ENCODE data around the gene GRHL1. TPM values are rescaled to one million over a fixed set of nuclear protein-coding genes. Genes with fewer than 3 reads are reported as not detected.
"Not testable (repeated sequence)": the region's sequence is repeated elsewhere in the genome, so short reads cannot be mapped to it uniquely, and the experiment has no call there.

GRHL1 gene
- total RNA-seq, 2 donors from 2014 or later, result 0.41 to 9.5 TPM

DNA sequence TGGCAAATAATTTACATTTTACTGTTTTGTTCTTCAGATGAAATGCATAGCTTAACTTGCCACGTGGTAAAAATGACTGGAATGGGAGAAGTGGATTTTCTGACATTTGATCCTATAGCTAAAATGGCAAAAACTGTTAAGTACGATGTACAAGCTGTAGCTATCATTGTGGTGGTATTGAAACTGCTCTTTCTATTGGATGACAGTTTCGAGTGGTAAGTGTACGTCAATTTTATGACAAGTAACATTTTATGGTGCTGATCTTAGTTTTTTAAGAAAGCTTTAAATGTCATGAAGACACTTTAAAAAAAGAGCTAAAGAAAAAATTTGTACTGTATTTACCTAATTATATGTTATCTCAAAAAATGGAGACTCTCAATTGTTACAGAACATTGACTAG lies 40.8 kb upstream of the GRHL1 start:
- Histone ChIP-seq H3K4me1 (ENCODE audit: control insufficient read depth in 1 of 2, low read depth in 2 of 2) (no peaks in the 10 kb centered on the region), H3K9me3 (no peaks in the 10 kb centered on the region), H3K27me3 (replicated peaks; ENCODE audit: insufficient read depth) (no peaks in the 10 kb centered on the region), H3K4me3 (no peak overlapping the region), H3K36me3 (no peaks in the 10 kb centered on the region), H3K27ac (no peak overlapping the region)
- DNase-seq (ENCODE audit: low spot score) (no peak), ATAC-seq (ENCODE audit: insufficient number of reproducible peaks, low FRiP score, low read depth) (no peak)
- no peak for TF ChIP-seq CTCF (IDR thresholded peaks at IDR 0.05)

- TF ChIP-seq CTCF (IDR thresholded peaks at IDR 0.05), result no peak
- no peaks in the 10 kb centered on the region for H3K9me3 ChIP-seq
Observed at GRCh38 chr2:9912468-9912867, 39.0 kb upstream of the GRHL1 start.

DNA sequence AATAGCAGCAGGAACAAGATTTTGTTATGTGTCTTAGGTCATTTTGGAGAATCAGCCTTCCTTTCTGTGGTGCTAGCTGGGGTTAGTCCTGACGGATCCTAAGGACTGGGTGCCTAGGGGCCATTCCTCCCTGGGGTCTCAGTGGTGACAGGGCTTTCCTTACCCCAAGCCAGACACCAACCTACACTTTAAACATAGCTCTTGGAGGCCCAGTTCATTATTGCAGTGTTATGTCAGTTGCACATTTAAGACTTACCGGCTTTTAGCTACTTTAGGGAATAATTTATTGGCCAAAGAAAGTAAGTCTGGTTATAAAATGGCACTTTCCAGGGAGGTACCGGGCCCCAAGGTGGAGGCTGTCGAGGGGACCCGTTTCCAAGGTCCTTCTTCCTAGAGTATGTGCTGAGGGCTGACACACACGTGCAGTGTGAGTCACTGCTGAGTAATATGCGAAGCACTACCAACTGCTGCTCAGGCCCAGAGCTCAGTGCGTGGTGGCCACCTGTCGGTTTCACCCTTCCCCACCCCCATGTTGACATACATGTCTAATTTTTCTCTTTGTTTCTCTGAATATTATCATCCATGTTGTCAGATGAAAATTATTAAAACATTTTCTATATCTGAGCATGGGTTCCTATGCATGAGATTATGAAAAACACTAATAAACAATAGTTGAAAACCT lies 37.0 kb upstream of the GRHL1 start:
- H3K36me3 ChIP-seq, result no peaks in the 10 kb centered on the region
- H3K27me3 ChIP-seq (replicated peaks; ENCODE audit: insufficient read depth), result no peaks in the 10 kb centered on the region
- TF ChIP-seq CTCF (IDR thresholded peaks at IDR 0.05), result no peak
- no peaks in the 10 kb centered on the region for H3K4me1 ChIP-seq (ENCODE audit: control insufficient read depth in 1 of 2, low read depth in 2 of 2)
- H3K4me3 ChIP-seq, result no peak overlapping the region
- DNase-seq (ENCODE audit: low spot score), result no peak
- H3K9me3 ChIP-seq, result no peaks in the 10 kb centered on the region
- ATAC-seq (ENCODE audit: insufficient number of reproducible peaks, low FRiP score, low read depth), result no peak
- H3K27ac ChIP-seq, result no peak overlapping the region

More at GRCh38 chr2:9912468-9912867, 39.0 kb upstream of the GRHL1 start:
- Histone ChIP-seq H3K4me1 (ENCODE audit: control insufficient read depth in 1 of 2, low read depth in 2 of 2) (no peaks in the 10 kb centered on the region), H3K36me3 (no peaks in the 10 kb centered on the region), H3K27ac (no peak overlapping the region), H3K4me3 (no peak overlapping the region), H3K27me3 (replicated peaks; ENCODE audit: insufficient read depth) (no peaks in the 10 kb centered on the region)
- no peak for ATAC-seq (ENCODE audit: insufficient number of reproducible peaks, low FRiP score, low read depth)
- DNase-seq (ENCODE audit: low spot score), result no peak

- no peak for TF ChIP-seq CTCF (IDR thresholded peaks at IDR 0.05)
- no peaks in the 10 kb centered on the region for H3K36me3 ChIP-seq
- no peak overlapping the region for H3K4me3 ChIP-seq
- H3K27me3 ChIP-seq (replicated peaks; ENCODE audit: insufficient read depth), result no peaks in the 10 kb centered on the region
- H3K4me1 ChIP-seq (ENCODE audit: control insufficient read depth in 1 of 2, low read depth in 2 of 2), result no peaks in the 10 kb centered on the region
- ATAC-seq (ENCODE audit: insufficient number of reproducible peaks, low FRiP score, low read depth), result no peak
- no peaks in the 10 kb centered on the region for H3K9me3 ChIP-seq
- no peak overlapping the region for H3K27ac ChIP-seq
- DNase-seq (ENCODE audit: low spot score), result no peak
Observed at GRCh38 chr2:9918275-9918674, 33.2 kb upstream of the GRHL1 start.

DNA sequence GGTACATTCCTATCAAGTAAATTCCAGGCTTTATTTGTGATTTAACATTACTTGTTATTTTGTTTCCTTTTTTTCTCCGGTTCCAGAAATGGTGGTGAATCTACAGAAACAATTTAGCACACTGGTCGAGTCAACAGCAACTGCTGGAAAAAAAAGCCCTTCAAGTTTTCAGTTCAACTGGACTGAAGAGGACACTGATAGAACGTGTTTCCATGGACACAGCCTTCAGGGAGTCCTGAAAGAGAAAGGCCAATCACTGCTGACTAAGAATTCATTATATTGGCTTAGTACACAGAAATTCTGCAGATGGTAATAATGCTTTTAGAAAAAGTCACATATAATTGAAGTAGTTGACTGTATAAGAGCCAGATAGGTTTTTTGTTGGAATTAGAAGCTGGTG lies 32.0 kb upstream of the GRHL1 start:
- ATAC-seq (ENCODE audit: insufficient number of reproducible peaks, low FRiP score, low read depth), result no peak
- Histone ChIP-seq H3K27me3 (replicated peaks; ENCODE audit: insufficient read depth) (no peaks in the 10 kb centered on the region), H3K36me3 (no peaks in the 10 kb centered on the region), H3K27ac (no peak overlapping the region), H3K4me1 (ENCODE audit: control insufficient read depth in 1 of 2, low read depth in 2 of 2) (no peaks in the 10 kb centered on the region), H3K9me3 (no peaks in the 10 kb centered on the region), H3K4me3 (no peak overlapping the region)
- DNase-seq (ENCODE audit: low spot score), result no peak
- no peak for TF ChIP-seq CTCF (IDR thresholded peaks at IDR 0.05)

GRCh38 chr2:9927020-9927419 lies 24.5 kb upstream of the GRHL1 start:
- not testable (repeated sequence) for H3K9me3 ChIP-seq; H3K36me3 ChIP-seq; DNase-seq (ENCODE audit: low spot score); H3K4me3 ChIP-seq; ATAC-seq (ENCODE audit: insufficient number of reproducible peaks, low FRiP score, low read depth); H3K27me3 ChIP-seq (replicated peaks; ENCODE audit: insufficient read depth); H3K4me1 ChIP-seq (ENCODE audit: control insufficient read depth in 1 of 2, low read depth in 2 of 2); H3K27ac ChIP-seq

All from thoracic aorta (tissue), 2 donors.